ENCODE data around the gene CLSTN3. TPM values are rescaled to one million over a fixed set of nuclear protein-coding genes. Genes with fewer than 3 reads are reported as not detected.

CLSTN3 gene
- total and polyA plus RNA-seq, 2 experiments from 2014 or later = 5.0 to 46.9 TPM

GRCh38 chr12:7161327-7161726 lies 31.2 kb downstream of the CLSTN3 start (continued):
- TF ChIP-seq EZH2 (IDR thresholded peaks at IDR 0.05; ENCODE audit: low read depth, unreplicated experiment) = no peak
- TF ChIP-seq ZNF462 (CRISPR knock-in tag; IDR thresholded peaks at IDR 0.05) = no peak
- no peak for TF ChIP-seq EZH2phosphoT487 (IDR thresholded peaks at IDR 0.05; ENCODE audit: unreplicated experiment)
- TF ChIP-seq ZNF331 (CRISPR knock-in tag; IDR thresholded peaks at IDR 0.05; ENCODE audit: low read depth) = no peak
- TF ChIP-seq ZNF114 (CRISPR knock-in tag; IDR thresholded peaks at IDR 0.05) = no peak

GRCh38 chr12:7161811-7162210 lies 31.6 kb downstream of the CLSTN3 start:
- Histone ChIP-seq H3K27me3 (ENCODE audit: insufficient read depth) (peaks cover 7% of the 10 kb centered on the region; the same call in 1 of the 2 replicates), H3K4me3 (no peak overlapping the region), H2AFZ (peak overlapping the region; percentile 94; the same call in 1 of the 2 replicates), H4K20me1 (replicated peaks; ENCODE audit: insufficient read depth) (no peaks in the 10 kb centered on the region), H3K79me2 (replicated peaks; ENCODE audit: insufficient read depth) (no peaks in the 10 kb centered on the region), H3K36me3 (ENCODE audit: insufficient read depth) (no peaks in the 10 kb centered on the region), H3F3A (replicated peaks; ENCODE audit: low read depth) (no peaks in the 10 kb centered on the region), H3K4me2 (no peak overlapping the region), H3K27ac (ENCODE audit: low read depth) (no peak overlapping the region), H3K9me2 (ENCODE audit: insufficient read depth) (peaks cover 12% of the 10 kb centered on the region; the same call in 1 of the 2 replicates), H3K4me1 (ENCODE audit: insufficient read depth) (no peaks in the 10 kb centered on the region)
- Mint-ChIP-seq H3K9me3 (peaks cover 33% of the 10 kb centered on the region), H3K36me3 (ENCODE audit: low read depth) (peaks cover 16% of the 10 kb centered on the region), H3K27ac (no peak overlapping the region), H3K27me3 (ENCODE audit: insufficient read depth, low read depth, poor library complexity) (peaks cover 13% of the 10 kb centered on the region), H3K4me1 (peaks cover 5% of the 10 kb centered on the region; the same call in 2 of the 3 replicates), H3K4me3 (no peak overlapping the region)
- no peak for DNase-seq (ENCODE audit: low spot score)
- no peak for ATAC-seq
- TF ChIP-seq ZNF114 (CRISPR knock-in tag; IDR thresholded peaks at IDR 0.05) = no peak
- TF ChIP-seq, protein P1, sequence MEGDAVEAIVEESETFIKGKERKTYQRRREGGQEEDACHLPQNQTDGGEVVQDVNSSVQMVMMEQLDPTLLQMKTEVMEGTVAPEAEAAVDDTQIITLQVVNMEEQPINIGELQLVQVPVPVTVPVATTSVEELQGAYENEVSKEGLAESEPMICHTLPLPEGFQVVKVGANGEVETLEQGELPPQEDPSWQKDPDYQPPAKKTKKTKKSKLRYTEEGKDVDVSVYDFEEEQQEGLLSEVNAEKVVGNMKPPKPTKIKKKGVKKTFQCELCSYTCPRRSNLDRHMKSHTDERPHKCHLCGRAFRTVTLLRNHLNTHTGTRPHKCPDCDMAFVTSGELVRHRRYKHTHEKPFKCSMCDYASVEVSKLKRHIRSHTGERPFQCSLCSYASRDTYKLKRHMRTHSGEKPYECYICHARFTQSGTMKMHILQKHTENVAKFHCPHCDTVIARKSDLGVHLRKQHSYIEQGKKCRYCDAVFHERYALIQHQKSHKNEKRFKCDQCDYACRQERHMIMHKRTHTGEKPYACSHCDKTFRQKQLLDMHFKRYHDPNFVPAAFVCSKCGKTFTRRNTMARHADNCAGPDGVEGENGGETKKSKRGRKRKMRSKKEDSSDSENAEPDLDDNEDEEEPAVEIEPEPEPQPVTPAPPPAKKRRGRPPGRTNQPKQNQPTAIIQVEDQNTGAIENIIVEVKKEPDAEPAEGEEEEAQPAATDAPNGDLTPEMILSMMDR (conservative IDR thresholded peaks at IDR 0.05; ENCODE audit: low read depth in 2 of 2) = no peak
- TF ChIP-seq JUNB (IDR thresholded peaks at IDR 0.05; ENCODE audit: unreplicated experiment) = no peak
- TF ChIP-seq STAT1 (IDR thresholded peaks at IDR 0.05; ENCODE audit: unreplicated experiment) = no peak
- no peak for TF ChIP-seq REST (IDR thresholded peaks at IDR 0.05; ENCODE audit: unreplicated experiment)
- no peak for TF ChIP-seq POLR2AphosphoS5 (IDR thresholded peaks at IDR 0.05; ENCODE audit: low read depth)
- no peak for TF ChIP-seq ZNF331 (CRISPR knock-in tag; IDR thresholded peaks at IDR 0.05; ENCODE audit: low read depth)
- no peak for TF ChIP-seq EZH2phosphoT487 (IDR thresholded peaks at IDR 0.05; ENCODE audit: unreplicated experiment)
- TF ChIP-seq NANOG (IDR thresholded peaks at IDR 0.05; ENCODE audit: borderline replicate concordance) = no peak
- no peak for TF ChIP-seq EZH2 (IDR thresholded peaks at IDR 0.05; ENCODE audit: low read depth, unreplicated experiment)
- TF ChIP-seq, protein P2, sequence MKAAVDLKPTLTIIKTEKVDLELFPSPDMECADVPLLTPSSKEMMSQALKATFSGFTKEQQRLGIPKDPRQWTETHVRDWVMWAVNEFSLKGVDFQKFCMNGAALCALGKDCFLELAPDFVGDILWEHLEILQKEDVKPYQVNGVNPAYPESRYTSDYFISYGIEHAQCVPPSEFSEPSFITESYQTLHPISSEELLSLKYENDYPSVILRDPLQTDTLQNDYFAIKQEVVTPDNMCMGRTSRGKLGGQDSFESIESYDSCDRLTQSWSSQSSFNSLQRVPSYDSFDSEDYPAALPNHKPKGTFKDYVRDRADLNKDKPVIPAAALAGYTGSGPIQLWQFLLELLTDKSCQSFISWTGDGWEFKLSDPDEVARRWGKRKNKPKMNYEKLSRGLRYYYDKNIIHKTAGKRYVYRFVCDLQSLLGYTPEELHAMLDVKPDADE (IDR thresholded peaks at IDR 0.05) = no peak
